SK-N-SH treated with all-trans-retinoic acid at 6 μM for 48 hours (cell line): ENCODE measurements around the gene RGS1.

Experiments used
- ARNTL ChIP-seq: fragments of 450-650 bp; formaldehyde crosslinking; IDR thresholded peaks from 2 replicates; pipeline ENCODE4 v1.5.0; 2020; ENCODE audit warnings: low read depth, mild to moderate bottlenecking, moderate library complexity, borderline replicate concordance
- BACH2 ChIP-seq: fragments of 250-450 bp; sonication (Bioruptor Pico); IDR thresholded peaks from 2 replicates; pipeline ENCODE4 v1.9.0; 2021; ENCODE audit warnings: mild to moderate bottlenecking, borderline replicate concordance
- ESRRG ChIP-seq: fragments of 250-450 bp; sonication (Bioruptor Pico); IDR thresholded peaks from 2 replicates; pipeline ENCODE4 v1.6.1; 2021; ENCODE audit warnings: mild to moderate bottlenecking
- RARB ChIP-seq: fragments of 250-450 bp; sonication (Bioruptor Pico); IDR thresholded peaks from 2 replicates; pipeline ENCODE4 v1.8.0; 2021; ENCODE audit warnings: mild to moderate bottlenecking, moderate library complexity
- TCF4 ChIP-seq: fragments of 250-450 bp; sonication (Bioruptor Pico); IDR thresholded peaks from 2 replicates; pipeline ENCODE4 v1.8.0; 2021; ENCODE audit warnings: mild to moderate bottlenecking, moderate library complexity, borderline replicate concordance
- ZFP3 ChIP-seq: fragments of 250-450 bp; sonication (Bioruptor Pico); IDR thresholded peaks from 2 replicates; pipeline ENCODE4 v1.5.0; 2020; ENCODE audit warnings: mild to moderate bottlenecking, moderate library complexity
- ZNF565 ChIP-seq: fragments of 450-650 bp; formaldehyde crosslinking; conservative IDR thresholded peaks from 2 replicates; pipeline ENCODE4 v1.5.0; 2020; ENCODE audit warnings: low read depth, mild to moderate bottlenecking, moderate library complexity
- TF ChIP-seq, protein P1 (sequence below): fragments of 250-450 bp; sonication (Bioruptor Pico); IDR thresholded peaks from 2 replicates; pipeline ENCODE4 v1.8.0; 2020; ENCODE audit warnings: mild to moderate bottlenecking, moderate library complexity, borderline replicate concordance

DNA sequence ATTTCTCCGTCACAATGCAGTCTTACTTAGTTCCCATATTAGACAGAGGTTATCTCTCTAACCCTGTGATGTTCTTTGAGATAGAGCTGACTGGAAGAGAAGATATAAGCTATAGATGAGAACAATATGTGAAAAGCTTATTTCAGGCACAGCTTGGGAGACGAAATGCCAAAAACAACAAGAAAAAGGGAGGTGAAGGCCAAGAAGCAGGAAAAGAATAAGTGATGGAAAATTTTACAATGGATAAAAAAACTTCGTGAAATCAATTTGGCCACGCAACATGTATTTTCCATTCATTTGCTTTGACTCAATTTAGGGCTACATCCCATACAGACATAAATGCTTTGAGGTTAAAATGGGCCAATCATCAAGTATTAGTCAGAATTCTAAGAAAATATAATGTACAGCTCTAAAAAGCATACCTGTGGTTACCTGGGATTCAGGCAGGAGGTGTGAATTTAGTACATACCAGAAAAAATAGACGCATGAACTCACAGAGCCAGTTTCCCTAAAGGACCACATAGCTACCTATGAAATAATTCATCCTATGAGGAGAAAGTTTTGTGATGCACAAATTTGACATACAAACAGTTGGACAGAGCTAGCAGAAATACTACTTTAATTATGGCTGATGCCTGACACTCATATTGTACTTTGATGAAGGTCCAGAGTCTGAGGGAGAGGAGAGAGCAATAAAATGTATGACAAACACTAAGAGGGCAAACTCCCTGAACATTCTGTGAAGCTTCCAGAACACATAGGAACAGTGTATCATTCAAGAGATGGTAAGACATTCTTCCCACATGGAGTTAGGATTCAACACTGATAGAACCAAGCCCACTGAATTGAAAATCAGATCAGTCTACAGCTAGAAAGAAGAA lies 12.1 kb downstream of the RGS1 start:
- TF ChIP-seq, protein P1, sequence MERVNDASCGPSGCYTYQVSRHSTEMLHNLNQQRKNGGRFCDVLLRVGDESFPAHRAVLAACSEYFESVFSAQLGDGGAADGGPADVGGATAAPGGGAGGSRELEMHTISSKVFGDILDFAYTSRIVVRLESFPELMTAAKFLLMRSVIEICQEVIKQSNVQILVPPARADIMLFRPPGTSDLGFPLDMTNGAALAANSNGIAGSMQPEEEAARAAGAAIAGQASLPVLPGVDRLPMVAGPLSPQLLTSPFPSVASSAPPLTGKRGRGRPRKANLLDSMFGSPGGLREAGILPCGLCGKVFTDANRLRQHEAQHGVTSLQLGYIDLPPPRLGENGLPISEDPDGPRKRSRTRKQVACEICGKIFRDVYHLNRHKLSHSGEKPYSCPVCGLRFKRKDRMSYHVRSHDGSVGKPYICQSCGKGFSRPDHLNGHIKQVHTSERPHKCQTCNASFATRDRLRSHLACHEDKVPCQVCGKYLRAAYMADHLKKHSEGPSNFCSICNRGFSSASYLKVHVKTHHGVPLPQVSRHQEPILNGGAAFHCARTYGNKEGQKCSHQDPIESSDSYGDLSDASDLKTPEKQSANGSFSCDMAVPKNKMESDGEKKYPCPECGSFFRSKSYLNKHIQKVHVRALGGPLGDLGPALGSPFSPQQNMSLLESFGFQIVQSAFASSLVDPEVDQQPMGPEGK (CRISPR knock-in tag), result no peak
- TF ChIP-seq ESRRG (CRISPR knock-in tag) (no peak), RARB (CRISPR knock-in tag) (no peak), TCF4 (CRISPR knock-in tag) (no peak), ZFP3 (CRISPR knock-in tag) (no peak), ARNTL (CRISPR knock-in tag) (no peak), ZNF565 (CRISPR knock-in tag) (no peak), BACH2 (no peak)
